Endothelial cell of umbilical vein (primary cell): ENCODE results near the gene ZCCHC4. TPM values are rescaled to one million over a fixed set of nuclear protein-coding genes. Genes with fewer than 3 reads are reported as not detected.

Experiments
- BruUV-seq: library from RNA; stranded (reverse); fragments of 400-500 nt; replicated peaks from 2 replicates; lab custom pipeline; 2021; lab: Mats Ljungman, UMichigan
- CTCF ChIA-PET: fragments of 300-600, 350-600 bp; sonication (Branson Sonifier 250); formaldehyde crosslinking; loops from one replicate; lab custom pipeline; 2021; ENCODE audit warnings: antibody characterized with exemption, inconsistent platforms; lab: Charles Lee
- POLR2A ChIA-PET: fragments of 300-600, 350-600 bp; sonication (Branson Sonifier 250); formaldehyde crosslinking; loops from one replicate; lab custom pipeline; 2021; ENCODE audit warnings: antibody characterized with exemption, inconsistent platforms; lab: Charles Lee
- DNase-seq: peaks from one replicate; pipeline ENCODE4 v3.0.0-alpha.2; 2011; ENCODE audit warnings: low read depth, low spot score
- FAIRE-seq: peaks from 2 replicates; lab custom pipeline; 2011; peaks lifted over from hg19 to GRCh38; lab: Jason Lieb, UNC
- H2AFZ ChIP-seq: 2 replicates; pipeline ENCODE4 v1.6.0; 2012; ENCODE audit warnings: low read depth, low read length, control low read depth, inconsistent platforms
- H3K27ac ChIP-seq: 2 replicates; pipeline ENCODE4 v1.5.1; 2011; ENCODE audit warnings: low read depth, mild to moderate bottlenecking, control low read depth, low read length, moderate library complexity; ENCODE audit not compliant: insufficient read depth
- H3K27me3 ChIP-seq, 2 experiments: 2 replicates each; pipeline versions ENCODE4 v1.6.0 to v1.6.1; 2011; ENCODE audit warnings: low read length in 2 of 2, mixed read lengths in 1 of 2; ENCODE audit not compliant: control insufficient read depth in 2 of 2, insufficient read depth in 2 of 2
- H3K36me3 ChIP-seq, 2 experiments: 2 replicates in 1 of 2; 3 replicates in 1 of 2; pipeline ENCODE4 v1.5.1; 2011; ENCODE audit warnings: low read length in 2 of 2, mild to moderate bottlenecking in 1 of 2, moderate library complexity in 1 of 2; ENCODE audit not compliant: control insufficient read depth in 2 of 2, insufficient read depth in 2 of 2; ENCODE audit errors: extremely low read depth in 1 of 2
- H3K4me1 ChIP-seq: 3 replicates; pipeline ENCODE4 v1.5.1; 2011; ENCODE audit warnings: mild to moderate bottlenecking, low read length; ENCODE audit not compliant: control insufficient read depth, insufficient read depth; ENCODE audit errors: extremely low read depth
- H3K4me2 ChIP-seq: 2 replicates; pipeline ENCODE4 v1.6.1; 2011; ENCODE audit warnings: low read length, control low read depth, mixed read lengths; ENCODE audit not compliant: insufficient read depth
- H3K4me3 ChIP-seq, 3 experiments: fragments of 200-600 bp in 1 of 3; sonication (generic), shearing (Covaris generic) in 1 of 3; replicated peaks in 1 of 3; 2 replicates each; pipeline ENCODE4 v1.5.1; 2011 to 2016; ENCODE audit warnings: control low read depth in 3 of 3, low read length in 3 of 3, mild to moderate bottlenecking in 2 of 3, inconsistent platforms in 1 of 3, low read depth in 1 of 3, moderate library complexity in 1 of 3; ENCODE audit not compliant: insufficient read depth in 1 of 3
- H3K79me2 ChIP-seq: 2 replicates; pipeline ENCODE4 v1.6.0; 2012; ENCODE audit warnings: low read length, inconsistent platforms; ENCODE audit not compliant: control insufficient read depth, insufficient read depth
- H3K9ac ChIP-seq: replicated peaks from 2 replicates; pipeline ENCODE3; 2011; ENCODE audit warnings: low read length, control low read depth; ENCODE audit not compliant: insufficient read depth; ENCODE audit errors: extremely low read depth
- H3K9me1 ChIP-seq: replicated peaks from 3 replicates; pipeline ENCODE4 v1.6.0; 2011; ENCODE audit warnings: mild to moderate bottlenecking, low read length; ENCODE audit not compliant: control insufficient read depth, insufficient read depth; ENCODE audit errors: extremely low read depth
- H3K9me3 ChIP-seq: replicated peaks from 2 replicates; pipeline ENCODE4 v1.5.1; 2012; ENCODE audit warnings: low read length, inconsistent platforms; ENCODE audit not compliant: control insufficient read depth, insufficient read depth
- H4K20me1 ChIP-seq: replicated peaks from 2 replicates; pipeline ENCODE3; 2011; ENCODE audit warnings: mild to moderate bottlenecking, low read length; ENCODE audit not compliant: control insufficient read depth, insufficient read depth; ENCODE audit errors: extremely low read depth
- EZH2 ChIP-seq: IDR thresholded peaks from 2 replicates; pipeline ENCODE4 v1.6.1; 2012; ENCODE audit warnings: borderline replicate concordance, low read depth, mild to moderate bottlenecking, moderate library complexity, low read length, inconsistent platforms; ENCODE audit not compliant: severe bottlenecking
- FOS ChIP-seq: IDR thresholded peaks from 2 replicates; pipeline ENCODE4 v1.6.1; 2011; ENCODE audit warnings: mild to moderate bottlenecking, low read length, moderate library complexity, borderline replicate concordance; ENCODE audit not compliant: insufficient read depth
- GATA2 ChIP-seq: IDR thresholded peaks from 2 replicates; pipeline ENCODE4 v1.7.0; 2011; ENCODE audit warnings: low read depth, mild to moderate bottlenecking, moderate library complexity, mixed read lengths, low read length; ENCODE audit not compliant: insufficient read length, insufficient read depth
- JUN ChIP-seq: IDR thresholded peaks from 2 replicates; pipeline ENCODE4 v1.6.1; 2011; ENCODE audit warnings: borderline replicate concordance, low read depth; ENCODE audit not compliant: insufficient read length, insufficient read depth
- MYC ChIP-seq: IDR thresholded peaks from one replicate; pipeline ENCODE4 v1.6.1; 2011; ENCODE audit warnings: mild to moderate bottlenecking, low read depth, low read length
- POLR2A ChIP-seq: IDR thresholded peaks from 2 replicates; pipeline ENCODE4 v1.6.1; 2012; ENCODE audit warnings: low read depth, mild to moderate bottlenecking, control low read depth, low read length
- dilution Hi-C: fragments of 300-500 bp; cut with MboI; formaldehyde crosslinking; loops from one replicate; pipeline ENCODE4 v1.15.0; 2019; ENCODE audit warnings: low sequenced_read_pairs; ENCODE audit not compliant: extremely low pct_ligation_motif_present
- intact Hi-C: fragments of 100-400 bp; cut with micrococcal nuclease; formaldehyde crosslinking; loops from one replicate; pipeline ENCODE4 v1.10.0; 2022
- polyA plus RNA-seq, 4 experiments: library from polyadenylated mRNA; depleted of rRNA in 3 of 4; stranded (reverse) in 3 of 4; unstranded in 1 of 4; fragments of >200 nt; gene quantifications; 2 replicates each; pipeline versions ENCODE4 v1.2.1 to v1.2.3, GENCODE V29; 2011 to 2012; ENCODE audit warnings: missing spikeins in 1 of 4
- total RNA-seq: library from RNA; stranded (reverse); gene quantifications from 2 replicates; pipeline ENCODE4 v1.2.3, GENCODE V29; 2021
- TF ChIP-seq, protein P1 (sequence below): IDR thresholded peaks from 2 replicates; pipeline ENCODE4 v1.6.1; 2011; ENCODE audit not compliant: insufficient read depth, insufficient read length
- TF ChIP-seq, protein P2 (sequence below), 2 donors: IDR thresholded peaks; 1 replicate in 1 of 2; 2 replicates in 1 of 2; pipeline ENCODE4 v1.5.1; 2011; ENCODE audit warnings: low read length in 2 of 2, mild to moderate bottlenecking in 2 of 2, moderate library complexity in 2 of 2, control low read depth in 1 of 2, inconsistent platforms in 1 of 2, low read depth in 1 of 2; ENCODE audit not compliant: insufficient read depth in 1 of 2; ENCODE audit errors: extremely low read depth in 1 of 2

Gene ZCCHC4
- total and polyA plus RNA-seq, 2 donors (not counting 3 experiments of a cell fraction or from before 2014, with no cell fraction given), result 6.6 to 10.9 TPM

DNA sequence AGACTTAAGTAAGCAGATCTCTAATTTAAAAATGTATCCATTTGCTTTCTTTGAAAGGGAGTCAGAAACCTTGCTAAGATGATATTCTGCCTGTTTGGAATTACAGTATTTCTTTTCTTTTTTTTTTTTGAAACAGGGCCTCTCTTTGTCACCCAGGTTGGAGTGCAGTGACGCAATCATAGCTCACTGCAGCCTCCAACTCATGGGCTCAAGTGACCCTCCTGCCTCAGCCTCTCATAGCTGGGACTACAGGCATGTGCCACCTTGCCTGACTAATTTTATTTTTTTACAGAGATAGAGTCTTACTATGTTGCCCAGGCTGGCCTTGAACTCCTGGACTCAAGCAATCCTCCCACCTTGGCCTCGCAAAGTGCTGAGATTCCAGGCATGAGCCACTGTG, 104.4 kb downstream of the ZCCHC4 start:
- POLR2A ChIA-PET, result no interaction called here

More for the DNA sequence above, 104.4 kb downstream of the ZCCHC4 start:
- DNase-seq (no peak), FAIRE-seq (no peak)
- Histone ChIP-seq H3K27ac (no peak overlapping the region), H3K4me1 (no peaks in the 10 kb centered on the region), H3K9me1 (no peaks in the 10 kb centered on the region), H4K20me1 (no peaks in the 10 kb centered on the region), H3K36me3 (peaks cover 3 to 7% of the 10 kb centered on the region in 2 experiments), H3K4me3 (no peak overlapping the region), H3K9ac (no peak overlapping the region), H3K79me2 (no peaks in the 10 kb centered on the region), H3K4me2 (no peak overlapping the region), H3K9me3 (no peaks in the 10 kb centered on the region), H2AFZ (no peak overlapping the region), H3K27me3 (no peaks in the 10 kb centered on the region)
- dilution Hi-C loops, result no loop called here
- BruUV-seq, result no TSS peak
- CTCF ChIA-PET, result interaction anchor here (1.3 to 1.7 kb wide), 2 partner anchors 23 to 375 kb away, joined by 3 to 6 read pairs; no protein-coding TSS in a partner anchor
- TF ChIP-seq, protein P1, sequence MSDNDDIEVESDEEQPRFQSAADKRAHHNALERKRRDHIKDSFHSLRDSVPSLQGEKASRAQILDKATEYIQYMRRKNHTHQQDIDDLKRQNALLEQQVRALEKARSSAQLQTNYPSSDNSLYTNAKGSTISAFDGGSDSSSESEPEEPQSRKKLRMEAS, result no peak
- no peak for TF ChIP-seq EZH2
- no peak for TF ChIP-seq GATA2
- no peak for TF ChIP-seq FOS
- no peak for TF ChIP-seq POLR2A
- no peak for TF ChIP-seq MYC
- TF ChIP-seq JUN, result no peak
- TF ChIP-seq, protein P2, sequence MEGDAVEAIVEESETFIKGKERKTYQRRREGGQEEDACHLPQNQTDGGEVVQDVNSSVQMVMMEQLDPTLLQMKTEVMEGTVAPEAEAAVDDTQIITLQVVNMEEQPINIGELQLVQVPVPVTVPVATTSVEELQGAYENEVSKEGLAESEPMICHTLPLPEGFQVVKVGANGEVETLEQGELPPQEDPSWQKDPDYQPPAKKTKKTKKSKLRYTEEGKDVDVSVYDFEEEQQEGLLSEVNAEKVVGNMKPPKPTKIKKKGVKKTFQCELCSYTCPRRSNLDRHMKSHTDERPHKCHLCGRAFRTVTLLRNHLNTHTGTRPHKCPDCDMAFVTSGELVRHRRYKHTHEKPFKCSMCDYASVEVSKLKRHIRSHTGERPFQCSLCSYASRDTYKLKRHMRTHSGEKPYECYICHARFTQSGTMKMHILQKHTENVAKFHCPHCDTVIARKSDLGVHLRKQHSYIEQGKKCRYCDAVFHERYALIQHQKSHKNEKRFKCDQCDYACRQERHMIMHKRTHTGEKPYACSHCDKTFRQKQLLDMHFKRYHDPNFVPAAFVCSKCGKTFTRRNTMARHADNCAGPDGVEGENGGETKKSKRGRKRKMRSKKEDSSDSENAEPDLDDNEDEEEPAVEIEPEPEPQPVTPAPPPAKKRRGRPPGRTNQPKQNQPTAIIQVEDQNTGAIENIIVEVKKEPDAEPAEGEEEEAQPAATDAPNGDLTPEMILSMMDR (IDR thresholded peaks at IDR 0.05; ENCODE audit: extremely low read depth in 1 of 2, insufficient read depth in 1 of 2, low read depth in 1 of 2, low read length in 2 of 2), result no peak
- intact Hi-C loops, result no loop called here

Other genes with a start within 250 kb of the ZCCHC4 start
- 5.8 and 8.3 TPM in 2 replicates for gene SEPSECS, start 152.3 kb upstream of the ZCCHC4 start, total RNA-seq
- gene SEPSECS, start 152.3 kb upstream of the ZCCHC4 start, polyA plus RNA-seq, result 2.2 and 2.8 TPM in 2 replicates
- 17.9 and 19.3 TPM in 2 replicates for gene PI4K2B, start 78.7 kb upstream of the ZCCHC4 start, total RNA-seq
- 2.8 and 3.5 TPM in 2 replicates for gene PI4K2B, start 78.7 kb upstream of the ZCCHC4 start, polyA plus RNA-seq
- 23.5 and 32.1 TPM in 2 replicates for gene ANAPC4, start 64.5 kb downstream of the ZCCHC4 start, total RNA-seq
- gene ANAPC4, start 64.5 kb downstream of the ZCCHC4 start, polyA plus RNA-seq, result 4.9 and 7.6 TPM in 2 replicates